IMR-90 (cell line): ENCODE results near the gene TRIM10. TPM values are rescaled to one million over a fixed set of nuclear protein-coding genes. Genes with fewer than 3 reads are reported as not detected.

Experiments
- ATAC-seq: fragments of 200-7000 bp; cut with Tn5 transposase; 2 replicates; pipeline ENCODE4 v1.9.1; 2020; ENCODE audit warnings: low read depth, mild to moderate bottlenecking, moderate library complexity
- BruUV-seq: library from RNA; stranded (reverse); fragments of 400-500 nt; replicated peaks from 2 replicates; lab custom pipeline; 2021; lab: Mats Ljungman, UMichigan
- CTCF ChIA-PET: fragments of 300-600 bp; formaldehyde crosslinking; extraction: SDS; loops from one replicate; lab custom pipeline; 2021; ENCODE audit warnings: antibody characterized with exemption; lab: Yijun Ruan, JAX
- POLR2A ChIA-PET: fragments of 300-600 bp; sonication (Branson Sonifier 250); formaldehyde crosslinking; loops from one replicate; lab custom pipeline; 2022; ENCODE audit warnings: antibody characterized with exemption; ENCODE audit not compliant: unreplicated experiment; lab: Charles Lee
- DNase-seq: peaks from one replicate; pipeline ENCODE4 v3.0.0; 2013
- H2AFZ ChIP-seq: replicated peaks from 2 replicates; pipeline ENCODE3; 2013; ENCODE audit warnings: low read length, mild to moderate bottlenecking; ENCODE audit not compliant: poor library complexity
- H2AK5ac ChIP-seq: 2 replicates; pipeline ENCODE4 v1.6.1; 2013; ENCODE audit warnings: low read depth, low read length, inconsistent platforms
- H2AK9ac ChIP-seq: replicated peaks from 2 replicates; pipeline ENCODE3; 2013; ENCODE audit warnings: mild to moderate bottlenecking, low read depth, low read length, moderate library complexity; ENCODE audit not compliant: poor library complexity
- H2BK120ac ChIP-seq: 2 replicates; pipeline ENCODE4 v1.6.1; 2013; ENCODE audit warnings: low read depth, low read length, inconsistent platforms
- H2BK15ac ChIP-seq: 3 replicates; pipeline ENCODE4 v1.6.1; 2013; ENCODE audit warnings: low read depth, low read length, inconsistent platforms
- H2BK20ac ChIP-seq: 2 replicates; pipeline ENCODE4 v1.6.1; 2013; ENCODE audit warnings: low read depth, mild to moderate bottlenecking, inconsistent platforms, low read length, moderate library complexity
- H2BK5ac ChIP-seq: 2 replicates; pipeline ENCODE4 v1.6.1; 2013; ENCODE audit warnings: mild to moderate bottlenecking, low read depth, low read length, inconsistent platforms; ENCODE audit not compliant: poor library complexity, severe bottlenecking
- H3K14ac ChIP-seq: replicated peaks from 2 replicates; pipeline ENCODE4 v1.6.1; 2013; ENCODE audit warnings: low read depth, low read length, inconsistent platforms
- H3K18ac ChIP-seq: 2 replicates; pipeline ENCODE4 v1.6.1; 2013; ENCODE audit warnings: low read depth, low read length, control low read depth
- H3K23ac ChIP-seq: 2 replicates; pipeline ENCODE4 v1.6.1; 2013; ENCODE audit warnings: low read depth, low read length, inconsistent platforms
- H3K27ac ChIP-seq: 2 replicates; pipeline ENCODE4 v1.5.1; 2013; ENCODE audit warnings: mild to moderate bottlenecking, control low read depth, low read length; ENCODE audit not compliant: insufficient read depth
- H3K27me3 ChIP-seq: 2 replicates; pipeline ENCODE4 v1.6.1; 2013; ENCODE audit warnings: low read length; ENCODE audit not compliant: control insufficient read depth, insufficient read depth
- H3K36me3 ChIP-seq: 2 replicates; pipeline ENCODE4 v1.6.1; 2013; ENCODE audit warnings: low read length, mixed read lengths; ENCODE audit not compliant: control insufficient read depth, insufficient read depth
- H3K4ac ChIP-seq: 2 replicates; pipeline ENCODE4 v1.6.1; 2013; ENCODE audit warnings: low read depth, low read length, inconsistent platforms
- H3K4me1 ChIP-seq: 2 replicates; pipeline ENCODE4 v1.6.1; 2013; ENCODE audit warnings: low read length, mixed read lengths; ENCODE audit not compliant: control insufficient read depth, insufficient read depth
- H3K4me2 ChIP-seq: 2 replicates; pipeline ENCODE4 v1.6.1; 2013; ENCODE audit warnings: low read depth, mild to moderate bottlenecking, control low read depth, low read length, moderate library complexity
- H3K4me3 ChIP-seq: 2 replicates; pipeline ENCODE4 v1.5.1; 2013; ENCODE audit warnings: low read depth, mild to moderate bottlenecking, control low read depth, low read length, moderate library complexity; ENCODE audit not compliant: insufficient read depth
- H3K56ac ChIP-seq: 2 replicates; pipeline ENCODE4 v1.6.1; 2013; ENCODE audit warnings: low read length, inconsistent platforms; ENCODE audit not compliant: insufficient read depth; ENCODE audit errors: extremely low read depth
- H3K79me1 ChIP-seq, 2 experiments: 2 replicates each; pipeline ENCODE4 v1.6.1; 2013; ENCODE audit warnings: low read length in 2 of 2, inconsistent platforms in 1 of 2, low read depth in 1 of 2
- H3K9ac ChIP-seq: 2 replicates; pipeline ENCODE4 v1.6.1; 2013; ENCODE audit warnings: low read depth, low read length, control low read depth
- H3K9me1 ChIP-seq: 2 replicates; pipeline ENCODE4 v1.6.1; 2013; ENCODE audit warnings: low read length, inconsistent platforms; ENCODE audit not compliant: insufficient read depth
- H3K9me3 ChIP-seq: 2 replicates; pipeline ENCODE4 v1.6.1; 2013; ENCODE audit warnings: low read length; ENCODE audit not compliant: control insufficient read depth, insufficient read depth
- H4K20me1 ChIP-seq: 2 replicates; pipeline ENCODE4 v1.6.1; 2013; ENCODE audit warnings: low read length, inconsistent platforms; ENCODE audit not compliant: insufficient read depth
- H4K5ac ChIP-seq: 2 replicates; pipeline ENCODE4 v1.6.1; 2013; ENCODE audit warnings: mild to moderate bottlenecking, low read depth, low read length, control low read depth
- H4K8ac ChIP-seq, 2 experiments: 2 replicates each; pipeline ENCODE4 v1.6.1; 2013; ENCODE audit warnings: low read depth in 2 of 2, low read length in 2 of 2, control low read depth in 1 of 2, inconsistent platforms in 1 of 2
- H4K91ac ChIP-seq: 2 replicates; pipeline ENCODE4 v1.6.1; 2013; ENCODE audit warnings: low read depth, low read length, inconsistent platforms; ENCODE audit not compliant: insufficient read depth
- CHD1 ChIP-seq: IDR thresholded peaks from 2 replicates; pipeline ENCODE4 v1.6.1; 2012; ENCODE audit warnings: low read depth, low read length, improper control_type of control experiment
- CTCF ChIP-seq: conservative IDR thresholded peaks from 2 replicates; pipeline ENCODE4 v1.5.1; 2012; ENCODE audit warnings: mild to moderate bottlenecking, low read depth, low read length, improper control_type of control experiment
- FOS ChIP-seq: fragments of 150-350 bp; IDR thresholded peaks from 2 replicates; pipeline ENCODE4 v1.6.1; 2016; ENCODE audit warnings: low read depth, low read length
- MAZ ChIP-seq: IDR thresholded peaks from 2 replicates; pipeline ENCODE4 v1.6.1; 2012; ENCODE audit warnings: low read depth, mild to moderate bottlenecking, low read length, improper control_type of control experiment, moderate library complexity, borderline replicate concordance
- MXI1 ChIP-seq: IDR thresholded peaks from 2 replicates; pipeline ENCODE4 v1.6.1; 2012; ENCODE audit warnings: low read depth, mild to moderate bottlenecking, low read length, moderate library complexity, borderline replicate concordance
- NFE2L2 ChIP-seq: fragments of 150-350 bp; IDR thresholded peaks from 2 replicates; pipeline ENCODE4 v1.6.1; 2016; ENCODE audit warnings: low read depth, mild to moderate bottlenecking, low read length
- POLR2A ChIP-seq: IDR thresholded peaks from 2 replicates; pipeline ENCODE4 v1.6.1; 2012; ENCODE audit warnings: mild to moderate bottlenecking, low read depth, low read length
- RAD21 ChIP-seq: IDR thresholded peaks from 2 replicates; pipeline ENCODE4 v1.6.1; 2012; ENCODE audit warnings: low read length, improper control_type of control experiment
- SMC3 ChIP-seq: fragments of 150-350 bp; IDR thresholded peaks from 2 replicates; pipeline ENCODE4 v1.6.1; 2016; ENCODE audit warnings: low read depth, mild to moderate bottlenecking, antibody characterized with exemption, low read length, moderate library complexity
- WGBS, 2 experiments: methylation state at CpG; one replicate each; pipeline versions ENCODE4 v1.1.5 to v1.1.7; 2013; ENCODE audit warnings: missing lambda C conversion rate in 2 of 2; ENCODE audit not compliant: insufficient read length in 1 of 2; ENCODE audit errors: extremely low coverage in 2 of 2; 5-methylcytosine and 5-hydroxymethylcytosine counted together
- dilution Hi-C: fragments of 300-500 bp; cut with HindIII; formaldehyde crosslinking; loops from one replicate; pipeline ENCODE4 v1.14.3; 2018; ENCODE audit warnings: low sequenced_read_pairs; ENCODE audit not compliant: unreplicated experiment
- in situ Hi-C: fragments of 300-500 bp; cut with MboI; formaldehyde crosslinking; loops from 3 replicates; pipeline ENCODE4 v1.14.3; 2019; ENCODE audit warnings: low sequenced_read_pairs, inconsistent platforms, mixed read lengths
- intact Hi-C: fragments of 100-400 bp; cut with micrococcal nuclease; formaldehyde crosslinking; loops from 2 replicates; pipeline ENCODE4 v1.10.0; 2022
- polyA plus RNA-seq, 3 experiments: library from polyadenylated mRNA; depleted of rRNA; stranded (reverse); fragments of >200 nt; gene quantifications; 2 replicates each; pipeline ENCODE4 v1.2.3, GENCODE V29; 2012; ENCODE audit warnings: low replicate concordance in 1 of 3
- total RNA-seq: library from RNA; depleted of rRNA; stranded (reverse); fragments of >200 nt; gene quantifications from 2 replicates; pipeline ENCODE4 v1.2.3, GENCODE V29; 2012

Gene TRIM10
- total and polyA plus RNA-seq, 2 of the 4 experiments (the other 2 are of a cell fraction): not detected

- Histone ChIP-seq H3K9me3 (no peaks in the 10 kb centered on the region), H3K9me1 (no peaks in the 10 kb centered on the region), H3K27ac (no peak overlapping the region), H3K4me1 (no peaks in the 10 kb centered on the region), H4K91ac (no peak overlapping the region), H3K18ac (no peak overlapping the region), H2BK15ac (no peak overlapping the region), H3K4me3 (no peak overlapping the region), H3K23ac (no peak overlapping the region), H3K27me3 (peaks cover 27% of the 10 kb centered on the region), H2BK120ac (no peak overlapping the region), H4K20me1 (no peaks in the 10 kb centered on the region), H3K4ac (no peak overlapping the region), H3K79me1 (no peaks in the 10 kb centered on the region), H3K14ac (no peak overlapping the region), H2BK5ac (no peak overlapping the region), H2AFZ (no peak overlapping the region), H3K56ac (no peak overlapping the region), H2BK20ac (no peak overlapping the region), H4K5ac (no peak overlapping the region), H3K4me2 (no peak overlapping the region), H3K9ac (no peak overlapping the region), H3K36me3 (no peaks in the 10 kb centered on the region), H2AK5ac (no peak overlapping the region), H4K8ac (no peak overlapping the region), H2AK9ac (no peak overlapping the region)
- 80% methylated on average over 1 of the region's 17 CpGs; no CpG with 5 or more reads in 1 of the 2 experiments for WGBS, 2 experiments
- intact Hi-C loops (no loop called here), dilution Hi-C loops (no loop called here), in situ Hi-C loops (no loop called here)
- ChIA-PET POLR2A (no interaction called here), CTCF (no interaction called here)
- no peak for ATAC-seq
- no peak for DNase-seq
- no TSS peak for BruUV-seq
- TF ChIP-seq MAZ (no peak), MXI1 (no peak), FOS (no peak), NFE2L2 (no peak), CTCF (no peak), POLR2A (no peak), CHD1 (no peak), RAD21 (no peak), SMC3 (no peak)
Observed at GRCh38 chr6:30154061-30154460, 7.0 kb downstream of the TRIM10 start.
